MG63 (cell line): Measurements from ENCODE around the gene COX20. TPM values are rescaled to one million over a fixed set of nuclear protein-coding genes. Genes with fewer than 3 reads are reported as not detected.
"Not testable (repeated sequence)": the region's sequence is repeated elsewhere in the genome, so short reads cannot be mapped to it uniquely, and the experiment has no call there.

Source experiments
- DNase-seq: peaks from one replicate; pipeline ENCODE4 v3.0.0-alpha.2; 2020
- H3K27me3 ChIP-seq: fragments of 250-450 bp; sonication (Bioruptor Pico); 2 replicates; pipeline ENCODE4 v1.5.1; 2020; ENCODE audit warnings: mild to moderate bottlenecking, moderate library complexity
- H3K36me3 ChIP-seq: fragments of 250-450 bp; sonication (Bioruptor Pico); 2 replicates; pipeline ENCODE4 v1.5.1; 2020; ENCODE audit warnings: mild to moderate bottlenecking, moderate library complexity
- H3K4me3 ChIP-seq: fragments of 250-450 bp; sonication (Bioruptor Pico); 2 replicates; pipeline ENCODE4 v1.5.1; 2020; ENCODE audit warnings: mild to moderate bottlenecking, moderate library complexity
- H3K9me3 ChIP-seq: fragments of 250-450 bp; sonication (Bioruptor Pico); 2 replicates; pipeline ENCODE4 v1.5.1; 2020; ENCODE audit warnings: mild to moderate bottlenecking, moderate library complexity
- total RNA-seq: library from RNA; depleted of rRNA; stranded (reverse); fragments of >200 nt; shearing (Covaris generic); gene quantifications from 2 replicates; pipeline ENCODE4 v1.2.3, GENCODE V29; 2014; ENCODE audit warnings: low replicate concordance; rRNA removed

The COX20 gene, protein sequence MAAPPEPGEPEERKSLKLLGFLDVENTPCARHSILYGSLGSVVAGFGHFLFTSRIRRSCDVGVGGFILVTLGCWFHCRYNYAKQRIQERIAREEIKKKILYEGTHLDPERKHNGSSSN
- 33.0 and 47.3 TPM in 2 replicates for total RNA-seq

DNA sequence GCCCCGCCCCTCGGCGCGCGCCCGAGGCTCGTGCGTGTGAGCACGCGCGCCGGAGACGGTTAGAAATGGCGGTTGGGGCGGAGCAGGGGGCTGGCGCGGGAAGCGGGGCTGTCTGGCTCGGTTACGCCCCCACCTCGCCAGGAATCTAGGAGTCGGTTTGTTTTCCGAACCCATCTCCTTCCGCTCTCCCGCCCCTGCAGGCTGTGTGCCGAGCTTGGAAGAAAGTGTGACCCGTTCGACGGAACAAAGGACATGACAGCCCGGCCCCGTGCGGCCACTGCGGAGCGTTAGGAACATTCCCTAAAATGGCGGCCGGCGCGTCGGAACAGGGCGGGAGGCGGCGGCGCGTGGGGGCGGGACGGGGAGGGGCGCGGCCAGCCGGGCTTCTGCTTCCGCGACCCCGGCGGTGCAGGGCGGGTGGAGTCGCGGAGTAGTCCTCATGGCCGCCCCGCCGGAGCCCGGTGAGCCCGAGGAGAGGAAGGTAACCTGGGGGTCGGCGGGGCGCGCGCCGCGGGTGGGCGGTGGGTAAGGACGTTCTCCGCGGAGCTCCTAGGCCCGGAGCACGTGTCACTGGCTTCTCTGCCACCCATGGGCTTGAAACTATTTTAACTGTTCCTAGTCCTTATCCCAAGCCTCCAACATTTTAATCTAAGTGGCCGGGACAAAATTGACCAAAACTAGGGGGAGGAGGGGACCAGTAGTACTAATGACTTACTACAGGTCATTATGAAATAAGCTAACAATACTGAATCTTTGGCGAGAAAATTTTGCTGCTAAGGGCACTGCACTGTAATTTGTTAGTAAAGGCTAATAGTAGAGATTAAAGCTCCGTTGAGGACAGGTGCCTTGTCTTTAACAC is at the start of gene COX20:
Gene COX20 (plus strand): TSS at position 383 of the 859 bp plus-strand sequence. CDS start 57 bp downstream, at position 440.
- peaks cover 39% of the 10 kb centered on the region for H3K36me3 ChIP-seq
- H3K27me3 ChIP-seq, result no peaks in the 10 kb centered on the region
- peak within 1 kb of the TSS; percentile 62 for H3K4me3 ChIP-seq
- no peaks in the 10 kb centered on the region for H3K9me3 ChIP-seq
- peak; percentile 97 for DNase-seq

DNA sequence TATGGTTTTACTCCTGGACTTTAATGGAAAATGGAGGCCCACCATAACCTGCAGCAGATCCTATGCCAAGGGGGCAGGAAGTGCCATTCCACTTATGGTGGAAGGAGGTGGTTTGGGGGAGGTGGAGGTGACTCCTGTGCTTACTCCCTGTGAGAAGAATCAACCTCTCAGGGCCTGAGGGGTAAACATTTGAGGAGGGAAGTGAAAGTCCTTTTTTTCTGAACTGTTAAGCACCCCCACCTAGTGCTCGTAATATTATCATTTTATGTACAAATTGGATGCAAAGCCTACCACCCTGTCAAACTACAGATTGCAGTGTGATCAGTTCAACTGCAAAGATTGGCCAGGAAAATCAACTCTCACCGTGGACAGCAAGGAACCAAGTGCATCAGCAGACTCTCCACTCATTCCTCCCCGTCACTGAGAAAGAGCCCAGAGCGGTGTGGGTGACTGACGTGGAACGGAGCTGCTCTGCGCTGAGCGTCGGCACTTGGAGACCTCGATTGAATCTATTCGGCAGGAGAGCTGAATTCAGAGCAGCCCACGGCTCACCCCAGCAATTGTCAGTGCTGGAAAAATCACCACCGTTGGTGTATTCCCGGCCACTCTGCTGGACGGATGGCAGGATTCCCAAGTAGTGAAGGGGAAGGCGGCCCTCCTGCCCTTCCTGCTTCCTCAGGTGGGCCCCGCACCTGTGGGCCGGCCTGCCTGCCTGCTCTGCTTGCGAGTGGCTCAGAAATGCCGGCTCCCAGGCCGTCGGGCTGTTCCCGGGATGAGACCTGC is 46.8 kb upstream of the COX20 start:
- no peak for DNase-seq
- Histone ChIP-seq H3K36me3 (no peaks in the 10 kb centered on the region), H3K27me3 (no peaks in the 10 kb centered on the region)

GRCh38 chr1:244789276-244789580 is 46.2 kb upstream of the COX20 start:
- H3K27me3 ChIP-seq, result no peaks in the 10 kb centered on the region
- no peak for DNase-seq
- no peak overlapping the region for H3K4me3 ChIP-seq
- H3K9me3 ChIP-seq, result no peaks in the 10 kb centered on the region
- no peaks in the 10 kb centered on the region for H3K36me3 ChIP-seq

More for the DNA sequence above, 46.8 kb upstream of the COX20 start:
- Histone ChIP-seq H3K4me3 (no peak overlapping the region), H3K9me3 (no peaks in the 10 kb centered on the region)

DNA sequence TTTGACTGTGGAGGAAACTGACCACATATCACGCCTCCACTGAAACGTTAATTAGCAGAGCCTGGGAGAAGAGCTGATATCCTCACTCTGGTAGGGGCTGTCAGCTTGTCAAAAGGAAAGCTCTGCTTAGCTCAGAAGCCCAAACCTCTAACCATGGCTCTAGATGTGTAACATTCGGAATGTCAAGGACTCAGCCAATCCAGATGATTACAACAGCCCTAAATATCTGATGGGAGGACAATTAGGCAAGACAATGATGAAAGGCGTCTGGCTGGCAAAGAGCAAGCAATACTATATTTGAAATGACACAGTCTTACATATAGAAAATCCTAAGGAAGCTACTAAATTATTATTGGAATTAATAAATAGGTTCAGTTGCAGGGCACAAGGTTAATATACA is 45.7 kb upstream of the COX20 start:
- no peak for DNase-seq
- Histone ChIP-seq H3K4me3 (no peak overlapping the region), H3K27me3 (no peaks in the 10 kb centered on the region), H3K9me3 (no peaks in the 10 kb centered on the region), H3K36me3 (no peaks in the 10 kb centered on the region)

GRCh38 chr1:244791061-244791460 is 44.4 kb upstream of the COX20 start:
- DNase-seq, result peak; percentile 60
- no peaks in the 10 kb centered on the region for H3K36me3 ChIP-seq
- no peaks in the 10 kb centered on the region for H3K9me3 ChIP-seq
- H3K27me3 ChIP-seq, result no peaks in the 10 kb centered on the region
- H3K4me3 ChIP-seq, result no peak overlapping the region

DNA sequence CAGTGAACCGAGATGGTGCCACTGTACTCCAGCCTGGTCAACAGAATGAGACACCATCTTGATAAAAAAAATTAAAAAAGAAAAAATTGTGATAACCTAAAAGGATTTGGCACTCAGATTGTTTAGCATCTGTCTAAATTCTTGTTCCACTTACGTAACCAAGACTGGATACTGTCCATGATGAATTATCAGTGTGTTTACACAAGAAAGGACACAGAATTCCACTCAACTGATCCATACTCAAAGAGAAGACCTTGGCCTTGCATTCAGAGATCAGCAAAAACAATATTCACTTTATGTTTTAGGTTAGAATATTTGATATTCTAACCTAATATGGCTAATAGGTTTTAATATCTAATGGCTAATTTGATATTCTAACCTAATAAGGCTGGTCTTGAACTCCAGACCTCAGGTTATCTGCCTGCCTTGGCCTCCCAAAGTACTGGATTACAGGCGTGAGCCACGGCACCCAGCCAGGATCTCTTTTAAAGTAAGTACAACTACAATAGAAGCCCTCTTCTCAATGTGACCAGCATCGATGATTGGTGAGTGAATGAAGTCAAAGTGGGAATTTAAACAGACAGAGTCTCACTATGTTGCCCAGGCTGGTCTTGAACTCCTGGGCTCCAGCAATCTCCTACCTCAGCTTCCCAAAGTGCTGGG is 43.1 kb upstream of the COX20 start:
- no peaks in the 10 kb centered on the region for H3K27me3 ChIP-seq
- H3K4me3 ChIP-seq, result no peak overlapping the region
- peak; percentile 54 for DNase-seq
- no peaks in the 10 kb centered on the region for H3K36me3 ChIP-seq
- no peaks in the 10 kb centered on the region for H3K9me3 ChIP-seq

GRCh38 chr1:244794071-244794470 is 41.4 kb upstream of the COX20 start:
- DNase-seq, result no peak
- Histone ChIP-seq H3K9me3 (no peaks in the 10 kb centered on the region), H3K4me3 (no peak overlapping the region), H3K36me3 (no peaks in the 10 kb centered on the region), H3K27me3 (no peaks in the 10 kb centered on the region)

- H3K4me3 ChIP-seq, H3K9me3 ChIP-seq, H3K36me3 ChIP-seq, H3K27me3 ChIP-seq: not testable (repeated sequence)
- DNase-seq, result peak; percentile 38
Observed at GRCh38 chr1:244794516-244794915, 40.9 kb upstream of the COX20 start.

DNA sequence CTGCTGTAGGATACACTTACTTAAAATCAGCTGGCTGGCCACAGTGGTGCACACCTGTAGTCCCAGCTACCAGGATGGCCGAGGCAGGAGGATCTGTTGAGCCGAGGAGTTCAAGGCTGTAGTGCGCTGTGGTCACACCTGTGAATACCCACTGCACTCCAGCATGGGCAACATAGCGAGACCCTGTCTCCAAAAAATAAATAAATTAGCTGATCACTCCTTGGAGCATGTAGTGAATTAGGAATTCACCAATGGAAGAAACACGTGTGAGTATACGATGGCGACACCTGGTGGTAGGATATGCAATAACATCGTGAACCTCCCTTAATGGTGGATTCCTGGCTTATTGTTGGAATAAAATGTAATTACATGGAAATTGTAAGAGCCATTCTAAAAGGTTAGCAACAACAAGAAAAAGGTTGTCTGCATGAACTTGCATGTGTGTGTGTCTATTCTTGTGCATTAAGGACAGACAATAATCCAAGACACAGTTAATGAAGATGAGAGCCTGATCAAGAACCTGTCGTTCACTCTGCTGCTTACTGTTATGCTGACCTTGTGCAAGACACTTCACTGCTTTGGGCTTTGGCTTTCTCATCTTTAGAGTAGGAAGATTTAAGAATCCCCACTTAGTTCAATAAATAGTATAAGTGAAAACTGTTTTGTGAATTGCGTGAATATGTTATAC is 38.6 kb upstream of the COX20 start:
- H3K4me3 ChIP-seq, result no peak overlapping the region
- no peaks in the 10 kb centered on the region; the same call in 1 of the 2 replicates for H3K27me3 ChIP-seq
- no peaks in the 10 kb centered on the region for H3K9me3 ChIP-seq
- no peaks in the 10 kb centered on the region for H3K36me3 ChIP-seq
- peak; percentile 45 for DNase-seq

DNA sequence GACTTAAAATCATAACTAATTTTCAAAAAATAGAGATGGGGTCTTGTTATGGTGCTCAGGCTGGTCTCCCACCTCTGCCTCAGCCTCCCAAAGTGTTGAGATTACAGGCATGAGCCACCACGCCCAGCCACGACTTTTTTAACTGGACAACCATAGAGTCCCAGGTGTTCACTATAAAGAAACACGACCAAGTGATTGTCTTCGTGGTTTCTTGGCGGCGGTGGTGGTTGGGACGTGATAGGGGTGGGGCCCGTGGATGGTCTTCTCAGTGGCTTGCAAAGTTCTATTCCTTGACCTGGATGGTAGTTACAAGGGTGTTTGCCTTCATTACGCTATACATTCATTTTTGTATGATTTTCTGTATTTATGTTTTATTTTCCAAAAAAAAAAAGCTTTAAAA is 34.6 kb upstream of the COX20 start:
- no peak overlapping the region for H3K4me3 ChIP-seq

DNA sequence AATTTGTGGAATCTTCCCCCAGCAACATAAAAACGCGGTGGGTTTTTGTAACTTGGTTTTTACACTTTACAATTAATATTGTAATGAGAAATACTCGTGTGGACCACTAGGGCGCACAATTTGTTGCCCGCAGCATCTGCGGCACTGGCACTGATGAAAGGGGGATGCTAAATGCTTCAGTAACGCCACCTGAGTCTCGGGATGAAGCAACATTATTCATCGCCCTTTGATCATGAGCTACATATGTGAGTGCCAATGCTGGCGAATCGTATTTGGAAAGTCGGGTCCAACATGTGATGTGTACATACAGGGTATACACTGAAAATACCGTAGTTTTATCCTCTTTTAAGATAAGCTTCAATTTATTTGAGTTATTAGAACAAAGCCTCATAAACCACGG is 34.2 kb upstream of the COX20 start:
- H3K36me3 ChIP-seq, result no peaks in the 10 kb centered on the region
- no peaks in the 10 kb centered on the region; the same call in 1 of the 2 replicates for H3K27me3 ChIP-seq
- peak; percentile 54 for DNase-seq
- no peaks in the 10 kb centered on the region for H3K9me3 ChIP-seq
- no peak overlapping the region for H3K4me3 ChIP-seq

More for the DNA sequence above, 34.6 kb upstream of the COX20 start:
- H3K36me3 ChIP-seq, result no peaks in the 10 kb centered on the region
- no peaks in the 10 kb centered on the region; the same call in 1 of the 2 replicates for H3K27me3 ChIP-seq
- no peaks in the 10 kb centered on the region for H3K9me3 ChIP-seq
- DNase-seq, result no peak

DNA sequence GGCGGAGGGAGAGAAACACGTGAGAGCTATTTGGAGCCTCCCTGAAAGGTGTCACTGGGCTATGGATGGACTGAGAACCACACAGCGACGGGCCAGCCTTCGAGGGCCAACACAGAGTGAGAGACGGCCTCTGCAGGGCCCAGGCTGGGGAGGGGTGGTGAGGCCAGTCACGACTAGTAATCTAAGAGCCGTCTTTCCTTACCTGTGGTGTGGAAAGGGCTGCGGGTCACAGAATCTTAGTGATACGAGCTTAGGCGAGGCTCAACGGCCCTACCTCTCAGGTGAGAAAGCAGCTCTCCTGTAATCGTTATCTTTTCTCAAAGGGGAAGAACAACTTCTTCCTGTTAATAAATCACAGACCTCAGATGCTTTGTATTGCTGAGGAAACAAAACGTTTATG is 33.4 kb upstream of the COX20 start:
- H3K36me3 ChIP-seq, result no peaks in the 10 kb centered on the region
- H3K9me3 ChIP-seq, result no peaks in the 10 kb centered on the region
- no peaks in the 10 kb centered on the region; the same call in 1 of the 2 replicates for H3K27me3 ChIP-seq
- no peak overlapping the region for H3K4me3 ChIP-seq
- no peak for DNase-seq

GRCh38 chr1:244802556-244803239 is 32.8 kb upstream of the COX20 start:
- Histone ChIP-seq H3K4me3 (no peak overlapping the region), H3K27me3 (no peaks in the 10 kb centered on the region; the same call in 1 of the 2 replicates), H3K9me3 (no peaks in the 10 kb centered on the region), H3K36me3 (no peaks in the 10 kb centered on the region)
- no peak for DNase-seq

GRCh38 chr1:244804841-244805240 is 30.6 kb upstream of the COX20 start:
- Histone ChIP-seq H3K27me3 (no peaks in the 10 kb centered on the region; the same call in 1 of the 2 replicates), H3K4me3 (no peak overlapping the region), H3K36me3 (no peaks in the 10 kb centered on the region), H3K9me3 (no peaks in the 10 kb centered on the region)
- DNase-seq, result no peak

- H3K27me3 ChIP-seq, result no peaks in the 10 kb centered on the region
- no peaks in the 10 kb centered on the region for H3K36me3 ChIP-seq
- H3K4me3 ChIP-seq, result no peak overlapping the region
- DNase-seq, result no peak
- H3K9me3 ChIP-seq, result no peaks in the 10 kb centered on the region
Observed at GRCh38 chr1:244807138-244807537, 28.3 kb upstream of the COX20 start.

DNA sequence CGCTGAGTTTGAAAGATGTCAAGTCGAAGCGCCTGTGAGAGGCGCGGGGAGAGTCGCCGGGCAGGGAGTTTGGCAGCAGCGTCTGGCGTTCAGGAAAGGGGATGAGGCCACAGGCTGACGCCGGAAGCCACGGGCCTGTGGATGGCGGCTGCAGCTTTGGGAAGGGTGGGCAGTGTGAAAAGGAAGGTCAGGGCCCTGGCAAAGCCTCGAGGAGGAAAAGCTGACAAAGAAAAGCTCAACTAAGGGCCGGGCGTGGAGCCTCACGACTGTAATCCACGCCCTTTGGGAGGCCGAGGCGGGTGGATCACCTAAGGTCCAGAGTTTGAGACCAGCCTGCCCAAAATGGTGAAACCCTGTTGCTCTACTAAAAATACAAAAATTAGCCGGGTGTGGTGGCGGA is 25.2 kb upstream of the COX20 start:
- Histone ChIP-seq H3K36me3 (no peaks in the 10 kb centered on the region), H3K9me3 (no peaks in the 10 kb centered on the region), H3K27me3 (no peaks in the 10 kb centered on the region), H3K4me3 (no peak overlapping the region)
- no peak for DNase-seq
